Effector memory CD4-positive, alpha-beta T cell (primary cell): ENCODE measurements around the gene POLR3E.

Experiments used
- DNase-seq, 3 donors: peaks; one replicate each; pipeline ENCODE4 v3.0.0-alpha.2; 2020
- H3K27ac ChIP-seq: 2 replicates; pipeline ENCODE4 v1.7.0; 2013; ENCODE audit warnings: mild to moderate bottlenecking, low read length, moderate library complexity; ENCODE audit not compliant: insufficient read depth, poor library complexity, severe bottlenecking
- H3K27me3 ChIP-seq: replicated peaks from 2 replicates; pipeline ENCODE4 v1.7.0; 2013; ENCODE audit warnings: mild to moderate bottlenecking, low read length; ENCODE audit not compliant: insufficient read depth, control insufficient read depth, poor library complexity, severe bottlenecking
- H3K36me3 ChIP-seq: 2 replicates; pipeline ENCODE4 v1.7.0; 2013; ENCODE audit warnings: mild to moderate bottlenecking, low read length, moderate library complexity; ENCODE audit not compliant: control insufficient read depth, insufficient read depth
- H3K4me1 ChIP-seq: 2 replicates; pipeline ENCODE4 v1.7.0; 2013; ENCODE audit warnings: low read length, mild to moderate bottlenecking; ENCODE audit not compliant: control insufficient read depth, insufficient read depth, poor library complexity, severe bottlenecking
- H3K4me3 ChIP-seq: 2 replicates; pipeline ENCODE4 v1.7.0; 2013; ENCODE audit warnings: low read length, low read depth, mild to moderate bottlenecking; ENCODE audit not compliant: insufficient read depth, poor library complexity, severe bottlenecking
- H3K9me3 ChIP-seq: 2 replicates; pipeline ENCODE4 v1.7.0; 2013; ENCODE audit warnings: mild to moderate bottlenecking, low read length, moderate library complexity; ENCODE audit not compliant: control insufficient read depth

The POLR3E gene

DNA sequence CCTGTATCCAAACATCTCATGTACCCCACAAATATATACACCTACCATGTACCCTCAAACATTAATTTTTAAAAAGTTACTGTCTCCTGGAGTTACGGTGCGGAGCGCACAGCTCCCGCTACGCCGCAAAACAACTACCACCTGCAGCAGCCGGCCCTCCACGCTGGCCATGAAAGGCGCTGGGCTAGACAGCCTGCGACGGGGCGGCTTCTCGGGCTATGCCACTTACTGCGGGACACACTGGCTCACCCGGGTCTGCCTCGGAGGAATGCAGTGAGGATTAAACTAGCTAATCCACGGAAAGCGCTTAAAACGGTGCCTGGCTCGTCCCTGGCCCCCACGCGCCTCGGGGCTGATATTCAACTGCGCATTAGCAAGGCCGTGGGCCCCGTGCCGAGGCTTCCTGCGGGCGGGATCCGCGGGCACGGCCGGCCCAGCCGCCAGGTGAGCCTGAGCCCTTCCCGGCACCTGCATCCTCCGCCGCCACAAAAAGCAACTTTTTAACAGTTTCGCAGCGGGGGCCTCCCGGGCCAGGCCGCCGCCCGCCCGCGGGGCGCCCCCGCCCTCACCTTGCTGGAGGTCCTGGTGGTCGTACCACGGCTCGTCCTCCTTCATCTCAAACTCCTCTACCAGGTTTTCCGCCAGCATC, 76.6 kb downstream of the POLR3E start:
- H3K9me3 ChIP-seq: no peaks in the 10 kb centered on the region
- peak overlapping the region; percentile 86 for H3K4me3 ChIP-seq
- peaks cover 32% of the 10 kb centered on the region for H3K4me1 ChIP-seq
- H3K27ac ChIP-seq: peak overlapping the region; percentile 80
- peak in 2 of 3 donors; percentile 14 to 16 for DNase-seq
- no peaks in the 10 kb centered on the region for H3K27me3 ChIP-seq
- peaks cover 5% of the 10 kb centered on the region for H3K36me3 ChIP-seq

DNA sequence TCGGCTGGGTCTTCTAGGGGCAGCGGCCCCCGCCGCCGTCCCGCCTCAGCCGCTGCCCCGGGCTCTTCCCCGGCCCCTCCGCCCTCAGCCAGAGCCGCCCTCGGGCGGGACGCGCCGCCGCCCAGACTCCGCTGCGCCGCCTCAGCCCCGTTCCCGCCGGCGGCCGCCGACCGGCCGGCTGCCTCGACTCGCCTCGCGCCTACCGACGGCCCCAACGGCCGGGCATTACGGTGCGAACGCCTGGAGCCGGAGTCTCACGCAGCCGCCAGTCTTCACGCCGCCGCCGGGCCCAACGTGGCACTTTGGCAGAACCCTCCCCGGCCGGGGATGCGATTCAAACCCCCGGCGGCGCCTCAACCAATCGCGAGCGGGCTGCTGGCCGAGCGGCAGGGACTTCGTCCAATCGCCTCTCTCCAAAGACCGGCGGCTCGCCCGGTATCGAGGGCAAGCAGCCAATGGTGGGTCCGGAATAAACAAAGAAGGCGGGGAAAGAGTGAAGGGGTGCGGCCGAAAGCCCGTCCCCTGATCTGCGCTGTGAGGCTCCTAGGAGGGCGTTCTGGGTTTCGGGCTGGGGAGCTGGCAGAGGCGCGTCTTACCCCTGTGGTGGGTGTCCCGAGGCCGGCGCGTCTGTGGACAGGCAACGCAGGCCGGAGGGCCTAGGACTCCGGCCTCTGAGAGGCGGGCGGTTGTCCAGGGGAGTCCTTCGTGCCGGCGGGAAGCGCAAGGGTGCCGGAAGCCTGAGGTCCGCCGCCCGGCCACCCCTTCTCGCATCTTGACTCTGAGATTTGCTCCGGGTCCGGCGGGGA, 77.3 kb downstream of the POLR3E start, which contains the start of gene CDR2:
Gene CDR2, minus strand, starts transcription at position 309 of the 806 bp plus-strand sequence. CDS start 310 bp downstream, outside the sequence.
- peaks cover 4% of the 10 kb centered on the region for H3K36me3 ChIP-seq
- H3K27ac ChIP-seq: peak within 1 kb of the TSS; percentile 80
- DNase-seq: peak; percentile 95 to 98 (median 97)
- no peaks in the 10 kb centered on the region for H3K9me3 ChIP-seq
- H3K4me1 ChIP-seq: peaks cover 29% of the 10 kb centered on the region
- H3K4me3 ChIP-seq: peak within 1 kb of the TSS; percentile 86
- H3K27me3 ChIP-seq: no peaks in the 10 kb centered on the region

DNA sequence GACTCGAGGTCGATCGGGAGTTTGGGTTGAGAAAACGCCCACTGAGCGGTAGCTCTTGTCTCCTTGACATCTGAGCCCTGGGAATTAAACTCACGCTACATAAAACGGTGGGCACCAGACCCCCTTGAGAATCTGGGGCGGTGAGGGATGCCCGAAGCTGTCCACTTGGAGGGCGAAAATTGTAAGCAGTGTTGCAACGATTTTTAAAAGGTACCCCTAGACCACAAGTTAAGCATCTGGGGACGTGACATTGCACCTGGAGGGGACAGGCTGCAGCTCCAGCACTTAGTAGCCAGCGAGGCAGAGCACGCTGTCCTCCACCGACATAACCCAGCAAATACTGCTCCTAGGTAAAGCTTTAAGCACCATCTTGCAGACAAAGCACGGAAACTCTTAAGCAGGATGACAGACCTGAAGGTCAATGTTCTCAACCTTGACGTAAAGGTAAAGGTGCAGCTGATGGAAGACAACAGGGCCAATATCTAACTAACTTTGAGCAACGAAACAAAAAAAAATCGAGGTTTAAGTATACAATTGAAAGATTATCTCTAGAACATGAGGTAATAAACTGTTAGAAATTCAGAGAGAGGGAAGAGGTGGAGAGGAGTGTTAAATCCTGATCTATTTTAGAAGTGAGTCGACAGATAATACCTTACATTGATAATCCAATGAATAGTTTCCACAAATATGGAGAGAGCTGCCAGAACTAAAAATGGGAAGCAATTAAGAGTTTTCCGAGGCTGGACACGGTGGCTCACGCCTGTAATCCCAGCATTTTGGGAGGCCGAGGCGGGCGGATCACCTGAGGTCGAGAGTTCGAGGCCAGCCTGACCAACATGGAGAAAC, 78.1 kb downstream of the POLR3E start:
- no peaks in the 10 kb centered on the region for H3K27me3 ChIP-seq
- no peak for DNase-seq
- peak overlapping the region; percentile 61 for H3K27ac ChIP-seq
- H3K9me3 ChIP-seq: no peaks in the 10 kb centered on the region
- H3K4me3 ChIP-seq: peak overlapping the region; percentile 86
- peaks cover 27% of the 10 kb centered on the region for H3K4me1 ChIP-seq
- peaks cover 4% of the 10 kb centered on the region for H3K36me3 ChIP-seq

DNA sequence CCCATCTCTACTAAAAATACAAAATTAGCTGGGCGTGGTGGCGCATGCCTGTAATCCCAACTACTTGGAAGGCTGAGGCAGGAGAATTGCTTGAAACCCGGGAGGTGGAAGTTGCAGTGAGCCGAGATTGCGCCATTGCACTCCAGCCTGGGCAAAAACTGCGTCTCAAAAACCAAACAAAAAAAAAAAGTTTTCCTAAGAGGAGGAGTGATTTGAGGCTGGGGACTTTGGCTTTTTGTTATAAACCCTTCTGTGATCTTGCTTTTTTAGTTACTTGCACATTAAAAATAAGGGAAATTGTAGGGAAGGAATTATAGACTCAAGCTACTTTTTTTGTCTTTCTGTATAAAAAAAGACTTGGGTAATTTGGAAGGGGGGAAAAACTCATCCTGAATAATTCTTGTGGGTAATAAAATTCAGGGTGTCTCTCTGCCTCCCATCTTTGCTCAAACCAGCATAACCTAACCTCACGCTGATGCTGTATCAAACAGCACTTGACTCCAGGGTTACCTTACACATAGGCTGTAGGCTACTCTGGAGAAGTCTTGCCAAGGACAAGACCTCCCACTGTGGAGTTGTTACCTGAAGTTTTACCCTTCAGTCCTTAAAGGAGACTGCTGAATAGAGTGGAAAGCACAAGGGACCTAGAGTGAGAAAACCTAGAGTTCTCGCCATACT, 78.9 kb downstream of the POLR3E start:
- no peak overlapping the region for H3K27ac ChIP-seq
- DNase-seq: no peak
- no peak overlapping the region for H3K4me3 ChIP-seq
- H3K36me3 ChIP-seq: peaks cover 3% of the 10 kb centered on the region
- peaks cover 28% of the 10 kb centered on the region for H3K4me1 ChIP-seq
- no peaks in the 10 kb centered on the region for H3K9me3 ChIP-seq
- no peaks in the 10 kb centered on the region for H3K27me3 ChIP-seq

DNA sequence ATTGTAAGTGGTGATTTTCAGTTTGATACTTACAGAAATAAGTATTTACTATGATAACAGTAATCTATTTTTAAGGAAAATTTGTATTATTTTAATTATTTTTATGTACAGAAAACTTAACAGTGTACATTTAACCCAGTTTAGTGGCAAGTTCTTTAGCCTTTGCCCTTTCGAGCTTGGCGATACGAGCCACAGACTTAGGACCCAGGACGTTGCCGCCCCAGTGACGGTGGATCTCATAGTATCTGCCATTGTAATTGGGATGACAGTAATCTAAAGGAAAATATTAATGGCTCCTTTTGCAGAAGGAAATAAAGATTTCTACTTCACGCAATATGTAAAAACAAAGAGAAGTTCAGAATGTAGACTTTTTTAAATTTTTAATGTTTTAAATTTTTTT, 82.4 kb downstream of the POLR3E start:
- Histone ChIP-seq H3K36me3 (no peaks in the 10 kb centered on the region), H3K4me3 (no peak overlapping the region), H3K27me3 (no peaks in the 10 kb centered on the region), H3K4me1 (peaks cover 30% of the 10 kb centered on the region), H3K27ac (no peak overlapping the region), H3K9me3 (no peaks in the 10 kb centered on the region)
- no peak for DNase-seq

DNA sequence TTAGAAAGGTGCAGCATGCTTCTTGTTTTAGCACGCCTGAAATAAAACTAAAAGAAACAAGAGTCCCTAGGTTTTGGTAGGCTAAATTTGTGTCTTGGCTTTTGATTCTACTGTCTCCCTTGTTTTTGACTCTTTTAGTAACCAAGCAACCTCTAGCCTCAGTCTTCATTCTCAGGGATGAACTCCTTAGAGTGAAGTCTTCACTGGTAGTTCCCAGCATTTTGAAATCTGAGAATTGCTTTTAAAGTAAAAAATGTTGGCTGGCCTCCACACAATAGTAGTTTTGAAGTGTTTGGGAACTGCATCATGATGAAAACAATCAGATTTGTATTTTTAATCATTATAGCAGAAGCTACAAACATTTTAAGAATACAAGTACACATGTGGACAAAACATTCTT, 83.3 kb downstream of the POLR3E start:
- peaks cover 25% of the 10 kb centered on the region for H3K4me1 ChIP-seq
- no peaks in the 10 kb centered on the region for H3K9me3 ChIP-seq
- H3K36me3 ChIP-seq: no peaks in the 10 kb centered on the region
- DNase-seq: no peak
- no peak overlapping the region for H3K4me3 ChIP-seq
- no peak overlapping the region for H3K27ac ChIP-seq
- H3K27me3 ChIP-seq: no peaks in the 10 kb centered on the region

DNA sequence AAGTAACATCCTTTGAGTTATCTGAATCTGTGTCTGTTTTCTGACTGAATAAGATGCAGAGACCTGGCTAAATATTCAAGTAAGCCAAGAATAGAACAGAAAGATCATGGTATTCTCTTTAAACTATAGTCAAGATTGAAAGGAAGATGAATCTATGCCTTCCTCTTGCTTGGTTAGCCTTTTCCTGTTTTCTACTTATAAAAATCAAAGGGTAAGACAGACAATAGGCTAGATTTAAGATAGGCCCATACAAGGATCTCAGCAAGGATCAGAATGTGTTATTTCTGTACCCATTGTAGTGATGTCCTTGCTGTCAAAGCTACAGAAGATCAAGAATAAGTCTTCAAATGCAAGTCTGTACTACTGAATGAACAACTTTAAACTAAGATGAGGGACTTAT, 84.2 kb downstream of the POLR3E start:
- no peak for DNase-seq
- no peaks in the 10 kb centered on the region for H3K36me3 ChIP-seq
- no peaks in the 10 kb centered on the region for H3K27me3 ChIP-seq
- H3K4me3 ChIP-seq: no peak overlapping the region
- H3K4me1 ChIP-seq: peaks cover 25% of the 10 kb centered on the region
- no peaks in the 10 kb centered on the region for H3K9me3 ChIP-seq
- peak overlapping the region; percentile 21 for H3K27ac ChIP-seq

DNA sequence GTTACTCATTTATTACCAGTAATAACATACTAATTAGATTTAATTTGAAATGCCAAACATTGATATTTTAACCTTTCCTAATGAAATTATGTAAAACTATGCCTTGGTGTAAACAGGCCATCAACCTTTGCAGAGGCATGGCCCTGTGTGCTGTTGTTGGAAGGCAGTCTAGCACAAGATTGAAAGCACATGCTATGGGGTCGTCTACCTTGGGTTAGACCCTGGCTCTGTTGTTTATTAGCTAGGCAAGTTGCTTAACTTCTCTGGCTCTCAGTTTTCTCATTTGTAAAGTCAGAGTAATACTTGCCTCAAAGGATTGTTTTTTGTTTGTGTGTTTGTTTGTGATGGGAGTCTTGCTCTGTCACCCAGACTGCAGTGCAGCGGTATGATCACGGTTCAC, 86.6 kb downstream of the POLR3E start:
- peaks cover 25% of the 10 kb centered on the region for H3K4me1 ChIP-seq
- H3K36me3 ChIP-seq: no peaks in the 10 kb centered on the region
- no peak overlapping the region for H3K4me3 ChIP-seq
- H3K27me3 ChIP-seq: no peaks in the 10 kb centered on the region
- no peak overlapping the region for H3K27ac ChIP-seq
- no peak for DNase-seq
- H3K9me3 ChIP-seq: no peaks in the 10 kb centered on the region
